Dedifferentiated amniotic fluid mesenchymal stem cell (primary cell): ENCODE data around the gene TMEM33.
"Not testable (repeated sequence)": the region's sequence is repeated elsewhere in the genome, so short reads cannot be mapped to it uniquely, and the experiment has no call there.

Source experiments
- DNase-seq: peaks from one replicate; pipeline ENCODE4 v3.0.0-alpha.2; 2016; ENCODE audit errors: extremely low spot score

The TMEM33 gene

DNA sequence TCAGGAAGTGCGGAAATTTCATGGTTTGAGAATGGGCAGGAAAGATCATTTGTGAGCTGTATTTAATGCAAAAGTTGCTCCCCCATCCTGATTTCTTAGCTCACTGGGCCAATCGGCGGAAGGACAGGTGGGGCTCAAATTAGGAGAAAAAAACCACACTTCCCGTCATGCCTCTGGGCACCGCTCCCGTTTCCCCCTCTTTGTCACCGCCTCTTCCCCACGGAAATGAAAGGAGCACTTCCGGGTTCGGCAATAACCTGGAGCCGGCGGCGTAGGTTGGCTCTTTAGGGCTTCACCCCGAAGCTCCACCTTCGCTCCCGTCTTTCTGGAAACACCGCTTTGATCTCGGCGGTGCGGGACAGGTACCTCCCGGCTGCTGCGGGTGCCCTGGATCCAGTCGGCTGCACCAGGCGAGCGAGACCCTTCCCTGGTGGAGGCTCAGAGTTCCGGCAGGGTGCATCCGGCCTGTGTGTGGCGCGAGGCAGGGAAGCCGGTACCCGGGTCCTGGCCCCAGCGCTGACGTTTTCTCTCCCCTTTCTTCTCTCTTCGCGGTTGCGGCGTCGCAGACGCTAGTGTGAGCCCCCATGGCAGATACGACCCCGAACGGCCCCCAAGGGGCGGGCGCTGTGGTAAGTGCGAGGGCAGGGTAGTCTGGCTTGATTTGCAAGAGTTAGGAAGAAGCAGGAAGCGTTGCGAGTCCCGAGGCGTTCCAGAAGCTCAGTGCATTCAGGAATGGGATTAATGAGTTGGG, at the start of gene TMEM33:
TMEM33 (plus strand) TSS at position 529 of the 751 bp plus-strand sequence; CDS start at position 585, 56 bp downstream.
- peak; percentile 70 for DNase-seq

DNA sequence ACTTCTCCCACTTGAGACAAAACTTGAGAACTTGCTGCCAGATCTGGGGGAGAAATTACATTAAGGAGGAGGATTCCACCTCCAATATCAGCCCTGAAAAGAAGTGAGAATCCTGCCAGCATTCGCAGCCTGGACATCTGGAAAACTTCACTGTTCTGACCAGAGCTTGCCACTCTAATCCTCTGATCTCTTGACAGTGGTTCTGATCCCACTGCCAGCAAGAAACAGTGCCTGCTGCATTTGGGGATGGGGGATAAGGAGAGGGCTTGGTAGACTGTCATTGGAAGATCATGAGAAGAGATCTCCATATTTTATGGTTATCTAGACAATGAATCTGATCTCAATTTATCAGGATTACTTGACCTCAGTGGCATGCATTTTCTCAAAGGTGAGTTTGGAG, 49.8 kb upstream of the TMEM33 start:
- no peak for DNase-seq

- no peak for DNase-seq
Observed at GRCh38 chr4:41887277-41887676, 48.0 kb upstream of the TMEM33 start.

DNA sequence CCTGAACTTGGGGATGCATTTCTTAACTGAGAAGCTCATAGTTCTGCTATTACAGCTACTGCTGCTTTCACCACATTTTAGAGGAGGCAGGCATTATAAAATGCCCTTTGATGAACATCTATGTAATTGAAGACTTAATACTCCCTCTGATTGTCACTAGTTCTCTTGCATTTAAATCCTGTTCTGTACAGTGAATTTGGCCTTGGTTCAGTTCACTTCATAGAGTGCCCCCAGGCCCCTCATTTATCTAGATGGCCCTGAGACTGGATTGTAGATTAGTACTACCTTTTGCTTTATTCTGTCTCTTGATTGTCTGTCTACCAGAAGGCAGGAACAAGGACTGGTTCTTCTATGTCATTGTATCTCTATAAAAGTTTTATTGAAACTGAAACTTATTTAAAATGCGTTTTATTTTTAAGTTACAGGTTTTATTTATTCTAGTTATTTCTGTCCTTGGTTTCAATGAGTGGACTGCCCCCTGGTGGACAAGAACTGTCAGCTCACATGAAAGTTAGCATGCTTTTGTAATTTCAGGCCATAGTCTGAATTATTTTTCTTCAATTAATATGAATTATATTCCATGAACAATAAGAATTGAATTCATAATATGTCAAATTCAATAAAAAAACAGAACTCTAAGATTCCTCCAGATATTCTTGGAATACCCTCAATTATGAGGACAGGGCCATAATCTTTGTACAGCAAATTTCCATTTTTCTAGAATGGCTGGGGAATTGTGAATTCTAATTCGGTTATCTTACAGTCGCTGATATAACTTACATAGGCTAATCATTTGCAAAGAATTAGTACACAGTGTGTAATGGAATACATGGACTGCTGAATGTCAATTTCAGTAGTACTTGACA, 47.2 kb upstream of the TMEM33 start:
- peak; percentile 77 for DNase-seq

- DNase-seq, result no peak
Observed at GRCh38 chr4:41888687-41889074, 46.5 kb upstream of the TMEM33 start.

- no peak for DNase-seq
Observed at GRCh38 chr4:41889317-41889716, 45.9 kb upstream of the TMEM33 start.

DNA sequence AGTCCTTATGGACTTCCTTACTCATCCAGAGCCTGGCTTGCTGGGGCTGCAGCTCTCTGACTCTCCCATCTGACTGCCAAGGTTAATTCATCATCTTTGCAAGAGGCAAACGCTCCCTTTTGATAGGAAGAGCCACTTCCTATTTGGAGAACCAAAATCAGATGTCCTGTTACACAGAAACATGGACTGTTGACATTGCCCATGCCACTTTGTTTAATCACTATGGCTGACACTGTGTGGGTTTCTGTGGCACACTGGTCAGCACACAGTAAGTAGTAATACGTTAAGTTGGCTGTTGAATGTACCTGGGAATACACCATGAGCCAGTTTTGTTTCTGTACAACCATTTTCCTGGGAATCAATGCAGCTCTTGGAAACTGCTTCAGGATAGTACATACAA, 45.1 kb upstream of the TMEM33 start:
- no peak for DNase-seq

DNA sequence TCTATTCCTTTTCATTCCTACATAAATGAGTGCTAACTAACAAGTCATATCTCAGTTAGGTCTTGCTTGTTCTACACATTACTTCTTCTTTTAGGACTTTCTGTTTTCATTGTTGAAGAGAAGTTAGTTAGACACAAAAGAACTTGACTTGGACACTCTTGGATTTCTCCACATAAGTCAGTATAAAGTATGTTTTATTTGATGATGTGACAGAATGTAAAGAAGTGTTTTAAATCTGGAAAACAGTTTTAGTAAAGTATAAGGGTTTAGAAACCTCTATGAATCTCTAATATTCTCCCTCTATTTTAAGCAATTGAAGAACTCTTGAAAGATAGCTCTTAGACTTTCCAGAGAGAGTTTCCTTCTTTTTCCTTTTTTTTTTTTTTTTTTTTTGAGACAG, 38.6 kb upstream of the TMEM33 start:
- no peak for DNase-seq

DNA sequence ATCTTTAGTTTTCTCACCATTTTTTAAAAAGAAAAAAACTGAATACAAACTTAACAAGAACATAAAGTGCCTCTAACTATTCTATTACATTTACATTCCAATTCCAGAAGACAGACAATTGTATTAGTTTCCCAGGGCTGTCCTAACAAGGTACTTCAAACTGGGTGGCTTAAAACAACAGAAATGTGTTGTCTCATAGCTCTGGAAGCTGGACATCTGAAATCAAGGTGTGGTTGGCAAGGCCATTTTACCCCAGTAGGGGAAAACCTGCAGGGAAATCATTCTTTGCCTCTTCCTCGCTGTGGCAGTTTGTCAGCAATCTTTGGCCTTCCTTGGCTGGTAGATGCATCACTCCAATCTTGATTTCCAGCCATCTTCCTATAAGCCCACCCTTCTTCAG, 37.5 kb upstream of the TMEM33 start:
- DNase-seq, result no peak

- not testable (repeated sequence) for DNase-seq
Observed at GRCh38 chr4:41909136-41909535, 26.1 kb upstream of the TMEM33 start.

- no peak for DNase-seq
Observed at GRCh38 chr4:41912546-41912945, 22.7 kb upstream of the TMEM33 start.

- DNase-seq, result no peak
Observed at GRCh38 chr4:41913509-41913908, 21.7 kb upstream of the TMEM33 start.

DNA sequence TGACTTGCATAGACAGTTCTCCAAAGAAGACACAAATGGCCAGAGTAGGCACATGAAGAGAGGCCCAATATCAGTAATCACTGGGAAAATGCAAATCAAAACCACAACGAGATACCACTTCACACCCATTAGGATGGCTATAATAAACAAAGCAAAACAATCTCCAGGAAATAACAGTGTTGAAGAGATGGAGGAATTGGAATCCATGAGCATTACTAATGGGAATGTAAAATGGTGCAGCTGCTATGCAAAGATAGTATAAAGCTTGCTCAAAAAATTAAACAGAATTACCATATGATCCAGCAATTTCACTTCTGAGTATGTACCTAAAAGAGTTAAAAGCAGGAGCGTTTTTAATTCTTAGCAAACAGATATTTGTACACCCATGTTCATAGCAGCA, 17.0 kb upstream of the TMEM33 start:
- DNase-seq, result no peak

DNA sequence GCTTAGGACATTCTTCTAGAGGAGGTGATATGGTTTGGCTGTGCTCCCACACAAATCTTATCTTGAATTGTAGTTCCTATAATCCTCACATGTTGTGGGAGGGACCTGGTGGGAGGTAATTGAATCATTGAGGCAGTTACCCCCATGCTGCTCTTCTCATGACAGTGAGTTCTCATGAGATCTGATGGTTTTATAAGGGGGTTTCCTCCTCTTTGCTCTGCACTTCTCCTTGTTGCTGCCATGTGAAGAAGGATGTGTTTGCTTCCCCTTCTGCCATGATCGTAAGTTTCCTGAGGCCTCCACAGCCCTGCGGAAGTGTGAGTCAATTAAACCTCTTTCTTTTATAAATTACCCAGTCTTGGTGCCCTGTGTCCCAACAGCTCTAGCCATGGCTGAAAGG, 14.8 kb upstream of the TMEM33 start:
- not testable (repeated sequence) for DNase-seq

DNA sequence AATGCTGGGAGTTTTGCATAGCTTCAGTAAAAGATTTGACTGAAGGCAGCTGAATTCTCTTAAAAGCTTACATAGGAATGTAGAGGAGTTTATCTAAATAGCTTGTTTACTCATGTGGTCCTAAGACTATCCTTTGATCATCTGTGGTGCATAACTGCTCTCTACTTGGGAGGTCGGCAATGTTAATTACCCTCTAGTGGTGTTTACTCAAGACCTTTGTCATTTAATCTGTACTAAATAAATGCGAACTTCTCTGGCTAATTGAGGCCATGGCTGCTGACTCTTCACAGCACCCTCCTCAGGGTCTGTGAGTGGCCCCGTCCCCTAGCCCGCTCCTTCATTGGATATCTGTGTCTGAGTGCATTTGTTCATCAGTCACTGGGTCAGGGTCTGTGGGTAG, 13.8 kb upstream of the TMEM33 start:
- no peak for DNase-seq

DNA sequence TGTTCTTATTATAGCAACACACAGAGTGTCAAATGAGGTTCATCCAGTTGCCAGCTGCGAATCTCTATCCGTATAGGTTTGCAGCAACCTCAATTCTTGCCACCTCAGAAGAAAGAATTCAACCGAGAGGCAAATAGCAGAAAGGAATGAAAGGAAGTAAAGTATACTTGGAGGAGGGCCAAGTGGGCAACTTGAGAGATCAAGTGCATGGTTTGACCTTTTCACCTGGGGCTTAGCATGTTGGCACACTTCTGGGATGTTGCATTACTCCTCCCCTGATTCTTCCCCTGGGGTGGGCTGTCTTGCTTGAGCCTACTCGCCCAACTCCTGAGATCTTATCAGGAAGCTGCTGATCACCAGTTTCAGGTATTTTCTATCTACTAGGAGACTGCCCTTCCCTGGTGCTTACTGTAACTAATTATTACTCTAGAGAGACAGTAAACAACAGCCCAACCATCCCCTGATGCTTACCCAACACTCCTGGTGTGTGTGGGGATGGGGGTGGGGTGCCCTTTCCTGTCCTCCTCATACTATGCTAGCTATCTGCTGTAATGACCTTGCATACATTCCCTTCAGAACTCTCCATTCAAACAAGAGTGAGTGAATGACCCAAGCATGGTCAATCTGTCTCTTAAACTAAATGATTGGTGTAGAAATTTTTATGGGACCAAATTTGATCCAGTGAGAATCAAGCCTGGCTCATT, 7.3 kb upstream of the TMEM33 start:
- DNase-seq, result no peak

DNA sequence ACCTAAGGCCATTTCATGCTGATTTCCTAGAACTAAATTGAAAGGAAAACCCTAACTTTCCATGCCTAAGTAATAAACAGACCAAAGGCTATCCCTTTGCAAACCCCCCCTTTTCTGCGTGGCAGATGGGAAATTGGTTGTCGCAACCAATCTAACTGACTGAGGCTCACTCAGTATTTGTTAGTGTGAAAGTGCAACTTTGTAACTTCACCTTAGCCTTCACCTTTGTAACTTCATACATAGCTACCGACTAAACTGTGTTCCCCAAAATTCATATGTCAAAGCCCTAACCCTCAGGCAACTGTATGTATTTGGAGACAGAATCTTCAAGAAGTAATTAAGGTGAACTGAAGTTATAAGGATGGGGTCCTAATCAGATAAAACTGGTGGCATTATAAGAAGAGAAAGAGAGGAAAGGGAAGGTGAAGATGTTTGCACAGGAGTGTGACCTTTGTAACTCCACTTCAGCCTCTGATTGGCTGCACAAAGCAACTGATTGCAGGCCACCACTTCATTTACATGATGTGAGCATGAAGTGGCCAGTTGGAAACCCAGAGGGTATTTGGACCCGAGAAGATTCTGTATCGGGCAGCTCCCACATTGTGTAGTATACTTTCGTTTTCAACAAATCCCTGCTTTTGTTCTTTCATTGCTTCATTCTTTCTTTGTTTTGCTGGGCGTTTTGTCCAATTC, 4.9 kb upstream of the TMEM33 start:
- no peak for DNase-seq

DNA sequence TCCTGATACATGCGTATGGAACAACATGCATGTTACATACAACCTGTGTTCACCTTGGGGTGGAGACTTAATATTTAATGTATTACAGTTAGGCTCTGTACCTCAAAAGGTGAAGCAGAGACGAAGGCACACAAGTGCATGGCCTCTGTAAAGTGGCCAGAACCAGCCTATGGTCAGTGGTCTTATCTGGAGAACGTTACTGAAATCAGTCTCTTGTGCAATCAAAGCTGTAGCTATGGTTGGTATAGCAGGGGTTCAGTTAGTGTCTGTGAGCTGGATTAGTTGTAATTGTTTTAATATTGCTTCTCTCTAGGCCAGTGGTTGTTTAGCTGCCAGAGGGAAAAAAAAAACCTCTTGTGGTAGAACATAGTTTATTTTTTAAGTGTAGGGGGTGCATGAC, 2.2 kb upstream of the TMEM33 start:
- DNase-seq, result no peak

- no peak for DNase-seq
Observed at GRCh38 chr4:41933997-41934503, 1.2 kb upstream of the TMEM33 start.

DNA sequence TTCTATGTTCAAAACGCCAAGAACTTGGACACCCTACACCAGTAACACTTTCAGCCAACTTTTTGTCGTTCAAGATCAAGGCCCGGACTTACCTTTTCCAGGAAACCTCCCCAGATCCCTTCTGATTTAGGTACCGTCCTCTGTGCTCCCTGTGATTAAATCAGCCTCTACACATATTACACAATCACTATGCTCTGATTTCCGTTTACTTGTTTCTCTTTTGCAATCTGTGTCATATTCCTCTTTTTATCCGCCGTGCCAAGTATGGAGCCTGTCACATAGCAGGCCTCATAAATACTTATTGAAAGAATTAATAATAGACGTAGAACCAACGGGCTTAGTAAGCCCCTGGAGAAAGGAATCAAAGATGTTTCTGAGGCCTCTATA, 722 bp upstream of the TMEM33 start:
- DNase-seq, result no peak

GRCh38 chr4:41935652-41936021, 408 bp downstream of the TMEM33 start:
- no peak for DNase-seq
